ENCODE results near the gene STARD10. TPM values are rescaled to one million over a fixed set of nuclear protein-coding genes. Genes with fewer than 3 reads are reported as not detected.

The STARD10 gene
- total RNA-seq, 1 experiment from 2014 or later: 15.1 TPM

GRCh38 chr11:72750086-72750485, 43.8 kb downstream of the STARD10 start:
- DNase-seq: no peak
- Histone ChIP-seq H3K4me3 (no peak overlapping the region), H3K27me3 (no peaks in the 10 kb centered on the region)

GRCh38 chr11:72747289-72747855, 46.5 kb downstream of the STARD10 start:
- Histone ChIP-seq H3K4me3 (no peak overlapping the region), H3K9me3 (no peaks in the 10 kb centered on the region), H3K36me3 (no peaks in the 10 kb centered on the region), H3K27me3 (no peaks in the 10 kb centered on the region)
- DNase-seq: no peak

More at GRCh38 chr11:72750086-72750485, 43.8 kb downstream of the STARD10 start:
- no peaks in the 10 kb centered on the region for H3K36me3 ChIP-seq
- no peaks in the 10 kb centered on the region for H3K9me3 ChIP-seq

GRCh38 chr11:72746821-72747220, 47.0 kb downstream of the STARD10 start:
- H3K4me3 ChIP-seq: no peak overlapping the region
- H3K9me3 ChIP-seq: no peaks in the 10 kb centered on the region
- no peaks in the 10 kb centered on the region for H3K36me3 ChIP-seq
- H3K27me3 ChIP-seq: no peaks in the 10 kb centered on the region
- DNase-seq: no peak

GRCh38 chr11:72745925-72746550, 47.8 kb downstream of the STARD10 start:
- no peaks in the 10 kb centered on the region for H3K9me3 ChIP-seq
- no peak for DNase-seq

GRCh38 chr11:72745511-72745910, 48.3 kb downstream of the STARD10 start:
- Histone ChIP-seq H3K9me3 (no peaks in the 10 kb centered on the region), H3K4me3 (no peak overlapping the region), H3K27me3 (no peaks in the 10 kb centered on the region), H3K36me3 (no peaks in the 10 kb centered on the region)
- no peak for DNase-seq

More at GRCh38 chr11:72745925-72746550, 47.8 kb downstream of the STARD10 start:
- Histone ChIP-seq H3K36me3 (no peaks in the 10 kb centered on the region), H3K4me3 (no peak overlapping the region), H3K27me3 (no peaks in the 10 kb centered on the region)

GRCh38 chr11:72744474-72744873, 49.4 kb downstream of the STARD10 start:
- Histone ChIP-seq H3K36me3 (no peaks in the 10 kb centered on the region), H3K27me3 (no peaks in the 10 kb centered on the region), H3K4me3 (no peak overlapping the region), H3K9me3 (no peaks in the 10 kb centered on the region)
- no peak for DNase-seq

GRCh38 chr11:72743321-72744221, 50.3 kb downstream of the STARD10 start:
- H3K27me3 ChIP-seq: no peaks in the 10 kb centered on the region
- no peak overlapping the region for H3K4me3 ChIP-seq
- no peaks in the 10 kb centered on the region for H3K9me3 ChIP-seq
- H3K36me3 ChIP-seq: no peaks in the 10 kb centered on the region
- DNase-seq: no peak

GRCh38 chr11:72742513-72743320, 51.1 kb downstream of the STARD10 start:
- H3K9me3 ChIP-seq: no peaks in the 10 kb centered on the region
- H3K27me3 ChIP-seq: no peaks in the 10 kb centered on the region
- no peak overlapping the region for H3K4me3 ChIP-seq
- H3K36me3 ChIP-seq: no peaks in the 10 kb centered on the region
- DNase-seq: no peak

GRCh38 chr11:72741849-72742512, 51.9 kb downstream of the STARD10 start:
- H3K27me3 ChIP-seq: no peaks in the 10 kb centered on the region
- no peaks in the 10 kb centered on the region for H3K36me3 ChIP-seq
- no peaks in the 10 kb centered on the region for H3K9me3 ChIP-seq
- H3K4me3 ChIP-seq: no peak overlapping the region
- no peak for DNase-seq

- DNase-seq: no peak
- H3K9me3 ChIP-seq: no peaks in the 10 kb centered on the region
- no peaks in the 10 kb centered on the region for H3K36me3 ChIP-seq
- no peaks in the 10 kb centered on the region for H3K27me3 ChIP-seq
- H3K4me3 ChIP-seq: no peak overlapping the region
These were observed 52.4 kb downstream of the STARD10 start for GRCh38 chr11:72741429-72741833.

- no peak overlapping the region for H3K4me3 ChIP-seq
- H3K36me3 ChIP-seq: no peaks in the 10 kb centered on the region
- no peaks in the 10 kb centered on the region for H3K27me3 ChIP-seq
- no peaks in the 10 kb centered on the region for H3K9me3 ChIP-seq
- no peak for DNase-seq
These were observed 53.1 kb downstream of the STARD10 start for GRCh38 chr11:72740562-72741428.

GRCh38 chr11:72740060-72740424, 53.8 kb downstream of the STARD10 start:
- Histone ChIP-seq H3K27me3 (no peaks in the 10 kb centered on the region), H3K4me3 (no peak overlapping the region), H3K9me3 (no peaks in the 10 kb centered on the region), H3K36me3 (no peaks in the 10 kb centered on the region)
- DNase-seq: no peak

GRCh38 chr11:72739240-72740059, 54.4 kb downstream of the STARD10 start:
- no peaks in the 10 kb centered on the region for H3K36me3 ChIP-seq
- DNase-seq: no peak

GRCh38 chr11:72738199-72739141, 55.4 kb downstream of the STARD10 start:
- DNase-seq: peak; percentile 50
- Histone ChIP-seq H3K36me3 (no peaks in the 10 kb centered on the region), H3K4me3 (no peak overlapping the region), H3K9me3 (no peaks in the 10 kb centered on the region), H3K27me3 (no peaks in the 10 kb centered on the region)

More at GRCh38 chr11:72739240-72740059, 54.4 kb downstream of the STARD10 start:
- Histone ChIP-seq H3K4me3 (no peak overlapping the region), H3K9me3 (no peaks in the 10 kb centered on the region), H3K27me3 (no peaks in the 10 kb centered on the region)
